Measurements from ENCODE around the gene HEBP2.

Gene HEBP2

DNA sequence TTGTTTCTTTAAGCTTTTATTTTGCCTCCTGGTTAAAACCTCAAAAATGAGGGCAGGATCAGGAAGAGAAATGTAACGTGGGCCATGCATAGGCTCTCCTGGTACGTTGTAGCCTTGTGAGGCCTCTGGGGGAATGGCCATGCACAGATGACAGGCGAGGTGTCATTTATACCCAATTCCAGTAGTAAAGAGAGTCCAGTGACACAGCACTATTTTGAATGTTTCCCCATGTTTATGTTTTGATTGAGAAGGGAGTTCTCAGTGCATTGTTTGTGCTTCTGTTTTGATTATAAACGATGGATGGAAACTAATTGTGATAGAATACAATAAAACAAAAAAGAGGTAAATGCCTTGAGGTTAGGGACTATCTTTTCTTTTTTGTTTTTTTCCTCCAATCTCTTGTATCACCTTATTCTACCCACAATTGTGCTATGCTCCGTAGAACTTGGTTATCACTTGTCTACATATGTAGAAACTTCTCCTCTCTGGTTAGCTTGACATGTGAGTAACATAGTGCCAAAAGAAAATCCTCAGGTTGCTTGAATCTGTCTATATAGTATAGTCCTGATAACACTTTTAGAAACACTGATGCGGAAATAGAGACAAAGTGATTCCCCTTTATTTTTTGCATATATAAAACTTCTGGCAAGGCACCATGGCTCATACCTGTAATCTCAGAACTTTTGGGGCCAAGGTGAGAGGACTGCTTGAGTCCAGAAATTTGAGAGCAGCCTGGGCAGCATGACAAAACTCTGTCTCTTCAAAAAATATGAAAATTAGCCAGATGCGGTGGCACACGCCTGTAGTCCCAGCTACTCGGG lies 33.2 kb upstream of the HEBP2 start:
- no peak for DNase-seq (ENCODE audit: low spot score)
- H3K14ac ChIP-seq (ENCODE audit: low read length): no peak overlapping the region
- no peak overlapping the region for H2BK15ac ChIP-seq (ENCODE audit: low read length)
- WGBS, 2 donors (ENCODE audit: extremely low coverage in 2 of 2, insufficient read length in 2 of 2, insufficient replicate concordance in 1 of 2): no CpG with 5 or more reads among the region's 9 CpGs
- no peak overlapping the region for H3K4me3 ChIP-seq (ENCODE audit: low read length in 2 of 2)
- H3K36me3 ChIP-seq (replicated peaks in 1 of 2; ENCODE audit: control insufficient read depth in 2 of 2, insufficient read depth in 2 of 2, low read length in 2 of 2): no peaks in the 10 kb centered on the region
- no peak overlapping the region for H3K9ac ChIP-seq (ENCODE audit: low read depth, low read length, poor library complexity)
- no peak overlapping the region for H4K91ac ChIP-seq (ENCODE audit: low read depth, low read length, poor library complexity)
- H3K4ac ChIP-seq (ENCODE audit: low read length): no peak overlapping the region
- no peaks in the 10 kb centered on the region for H3K27me3 ChIP-seq (ENCODE audit: control insufficient read depth in 3 of 3, insufficient read depth in 3 of 3, low read depth in 1 of 3, low read length in 3 of 3)
- no peak overlapping the region for H2BK120ac ChIP-seq (ENCODE audit: low read depth, low read length)
- H3K9me3 ChIP-seq (replicated peaks in 1 of 2; ENCODE audit: control insufficient read depth in 2 of 2, insufficient read depth in 1 of 2, low read depth in 1 of 2, low read length in 2 of 2): no peaks in the 10 kb centered on the region
- H2AK5ac ChIP-seq (ENCODE audit: low read depth, low read length): no peak overlapping the region
- no peak overlapping the region for H2AFZ ChIP-seq (ENCODE audit: low read length)
- no peaks in the 10 kb centered on the region for H3K4me1 ChIP-seq (ENCODE audit: control insufficient read depth in 2 of 2, insufficient read depth in 1 of 2, low read depth in 1 of 2, low read length in 2 of 2)
- H3K23ac ChIP-seq (ENCODE audit: low read depth, low read length, poor library complexity): no peak overlapping the region
- no peak overlapping the region for H2BK5ac ChIP-seq (ENCODE audit: low read length)
- H3K79me1 ChIP-seq (ENCODE audit: low read depth, low read length): no peaks in the 10 kb centered on the region
- H4K8ac ChIP-seq (ENCODE audit: low read depth, low read length): no peak overlapping the region
- no peak overlapping the region for H3K18ac ChIP-seq (ENCODE audit: low read length)
- H3K27ac ChIP-seq (replicated peaks; ENCODE audit: low read length): no peak overlapping the region
- H2BK12ac ChIP-seq (ENCODE audit: low read length): no peak overlapping the region
- no peak overlapping the region for H3K4me2 ChIP-seq (ENCODE audit: insufficient read depth, low read length, poor library complexity, severe bottlenecking)

DNA sequence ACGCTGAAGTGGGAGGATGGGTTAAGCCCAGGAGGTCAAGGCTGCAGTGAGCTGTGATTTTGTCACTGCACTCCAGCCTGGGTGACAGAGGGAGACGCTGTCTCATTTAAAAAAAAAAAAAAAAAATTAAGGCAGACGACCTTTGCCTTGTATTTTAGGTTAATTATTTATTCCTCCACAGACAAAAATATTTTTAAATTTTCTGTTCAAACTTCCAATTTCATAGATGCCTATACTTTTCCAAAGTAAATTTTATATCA lies 32.6 kb upstream of the HEBP2 start:
- Histone ChIP-seq H3K14ac (ENCODE audit: low read length) (no peak overlapping the region), H3K18ac (ENCODE audit: low read length) (no peak overlapping the region), H3K23ac (ENCODE audit: low read depth, low read length, poor library complexity) (no peak overlapping the region), H2BK5ac (ENCODE audit: low read length) (no peak overlapping the region), H3K79me1 (ENCODE audit: low read depth, low read length) (no peaks in the 10 kb centered on the region), H2BK12ac (ENCODE audit: low read length) (no peak overlapping the region), H2AK5ac (ENCODE audit: low read depth, low read length) (no peak overlapping the region), H3K9me3 (replicated peaks in 1 of 2; ENCODE audit: control insufficient read depth in 2 of 2, insufficient read depth in 1 of 2, low read depth in 1 of 2, low read length in 2 of 2) (no peaks in the 10 kb centered on the region), H3K4me3 (ENCODE audit: low read length in 2 of 2) (no peak overlapping the region), H3K4me2 (ENCODE audit: insufficient read depth, low read length, poor library complexity, severe bottlenecking) (no peak overlapping the region), H4K91ac (ENCODE audit: low read depth, low read length, poor library complexity) (no peak overlapping the region), H3K27me3 (ENCODE audit: control insufficient read depth in 3 of 3, insufficient read depth in 3 of 3, low read depth in 1 of 3, low read length in 3 of 3) (no peaks in the 10 kb centered on the region), H3K9ac (ENCODE audit: low read depth, low read length, poor library complexity) (no peak overlapping the region), H3K36me3 (replicated peaks in 1 of 2; ENCODE audit: control insufficient read depth in 2 of 2, insufficient read depth in 2 of 2, low read length in 2 of 2) (no peaks in the 10 kb centered on the region), H4K8ac (ENCODE audit: low read depth, low read length) (no peak overlapping the region), H3K27ac (replicated peaks; ENCODE audit: low read length) (no peak overlapping the region), H3K4ac (ENCODE audit: low read length) (no peak overlapping the region), H2BK120ac (ENCODE audit: low read depth, low read length) (no peak overlapping the region), H2BK15ac (ENCODE audit: low read length) (no peak overlapping the region), H3K4me1 (ENCODE audit: control insufficient read depth in 2 of 2, insufficient read depth in 1 of 2, low read depth in 1 of 2, low read length in 2 of 2) (no peaks in the 10 kb centered on the region), H2AFZ (ENCODE audit: low read length) (no peak overlapping the region)
- no CpG with 5 or more reads among the region's 3 CpGs for WGBS, 2 donors (ENCODE audit: extremely low coverage in 2 of 2, insufficient read length in 2 of 2, insufficient replicate concordance in 1 of 2)
- no peak for DNase-seq (ENCODE audit: low spot score)

DNA sequence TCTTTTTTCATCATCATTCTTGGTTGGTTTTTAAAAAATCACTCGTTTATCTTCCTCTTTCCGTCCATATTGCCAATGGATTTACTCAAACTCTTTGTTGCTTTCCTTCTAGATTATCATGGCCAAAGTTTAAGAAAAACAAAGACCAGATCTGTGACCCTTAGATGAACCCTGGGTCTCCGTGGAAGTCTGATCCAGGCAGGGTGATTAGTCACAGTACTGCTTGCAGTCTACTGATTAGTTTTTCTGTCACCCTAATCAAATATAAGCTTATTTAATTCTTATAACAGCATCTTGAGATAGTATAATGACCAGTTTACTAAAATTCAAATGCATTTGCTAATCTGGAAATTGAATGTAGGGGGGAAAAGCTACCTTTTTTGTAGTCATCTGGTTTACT lies 32.3 kb upstream of the HEBP2 start:
- Histone ChIP-seq H2BK12ac (ENCODE audit: low read length) (no peak overlapping the region), H3K4ac (ENCODE audit: low read length) (no peak overlapping the region), H3K36me3 (replicated peaks in 1 of 2; ENCODE audit: control insufficient read depth in 2 of 2, insufficient read depth in 2 of 2, low read length in 2 of 2) (no peaks in the 10 kb centered on the region), H3K23ac (ENCODE audit: low read depth, low read length, poor library complexity) (no peak overlapping the region), H3K4me3 (ENCODE audit: low read length in 2 of 2) (no peak overlapping the region), H4K8ac (ENCODE audit: low read depth, low read length) (no peak overlapping the region), H2BK15ac (ENCODE audit: low read length) (no peak overlapping the region), H3K18ac (ENCODE audit: low read length) (no peak overlapping the region), H3K14ac (ENCODE audit: low read length) (no peak overlapping the region), H2BK120ac (ENCODE audit: low read depth, low read length) (no peak overlapping the region), H4K91ac (ENCODE audit: low read depth, low read length, poor library complexity) (no peak overlapping the region), H3K79me1 (ENCODE audit: low read depth, low read length) (no peaks in the 10 kb centered on the region), H3K9ac (ENCODE audit: low read depth, low read length, poor library complexity) (no peak overlapping the region), H3K4me2 (ENCODE audit: insufficient read depth, low read length, poor library complexity, severe bottlenecking) (no peak overlapping the region), H2AFZ (ENCODE audit: low read length) (no peak overlapping the region), H2AK5ac (ENCODE audit: low read depth, low read length) (no peak overlapping the region), H2BK5ac (ENCODE audit: low read length) (no peak overlapping the region), H3K4me1 (ENCODE audit: control insufficient read depth in 2 of 2, insufficient read depth in 1 of 2, low read depth in 1 of 2, low read length in 2 of 2) (no peaks in the 10 kb centered on the region), H3K9me3 (replicated peaks in 1 of 2; ENCODE audit: control insufficient read depth in 2 of 2, insufficient read depth in 1 of 2, low read depth in 1 of 2, low read length in 2 of 2) (no peaks in the 10 kb centered on the region), H3K27ac (replicated peaks; ENCODE audit: low read length) (no peak overlapping the region), H3K27me3 (ENCODE audit: control insufficient read depth in 3 of 3, insufficient read depth in 3 of 3, low read depth in 1 of 3, low read length in 3 of 3) (peaks cover 0 to 1% (median 0%) of the 10 kb centered on the region in 3 experiments)
- 100% methylated on average over 1 to 2 of the region's 3 CpGs for WGBS, 2 donors (ENCODE audit: extremely low coverage in 2 of 2, insufficient read length in 2 of 2, insufficient replicate concordance in 1 of 2)
- DNase-seq (ENCODE audit: low spot score): no peak

DNA sequence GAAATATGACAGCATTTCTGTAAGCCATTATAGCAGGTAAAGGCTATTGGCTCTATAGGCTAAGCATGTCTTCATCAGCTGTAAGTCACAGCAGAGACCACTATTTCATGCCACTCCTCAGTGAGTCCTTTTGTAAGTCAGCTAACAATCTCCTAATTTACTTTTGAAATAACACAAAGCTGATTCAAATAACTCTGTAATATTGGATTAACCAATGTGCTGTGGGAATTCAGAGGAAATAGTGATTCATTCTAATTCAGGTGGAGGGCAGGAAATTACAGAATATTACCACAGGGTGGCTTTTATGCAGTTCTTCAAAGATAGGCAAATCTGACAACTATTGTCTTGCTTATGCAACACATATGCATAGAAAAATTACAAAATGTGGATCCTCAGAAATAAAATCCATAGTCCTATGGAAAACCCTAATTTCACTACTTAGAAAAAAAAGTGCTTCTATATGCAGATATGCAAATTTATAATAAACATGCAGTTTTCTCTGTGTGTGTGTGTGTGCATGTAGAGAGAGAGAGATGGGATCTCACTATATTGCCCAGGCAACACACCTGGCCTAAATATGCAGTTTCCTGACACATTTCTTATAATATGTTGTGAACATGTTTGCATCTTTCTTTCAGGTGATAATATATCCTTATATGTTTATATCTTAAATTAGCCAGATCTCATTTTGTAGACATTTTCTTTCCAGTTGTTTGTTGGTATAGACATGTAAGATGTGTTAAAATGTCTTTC lies 31.1 kb upstream of the HEBP2 start:
- Histone ChIP-seq H4K8ac (ENCODE audit: low read depth, low read length) (no peak overlapping the region), H3K9me3 (replicated peaks in 1 of 2; ENCODE audit: control insufficient read depth in 2 of 2, insufficient read depth in 1 of 2, low read depth in 1 of 2, low read length in 2 of 2) (no peaks in the 10 kb centered on the region), H4K91ac (ENCODE audit: low read depth, low read length, poor library complexity) (no peak overlapping the region), H2AFZ (ENCODE audit: low read length) (no peak overlapping the region), H3K14ac (ENCODE audit: low read length) (no peak overlapping the region), H3K27me3 (ENCODE audit: control insufficient read depth in 3 of 3, insufficient read depth in 3 of 3, low read depth in 1 of 3, low read length in 3 of 3) (peaks cover 0 to 4% (median 0%) of the 10 kb centered on the region in 3 experiments), H3K4me1 (ENCODE audit: control insufficient read depth in 2 of 2, insufficient read depth in 1 of 2, low read depth in 1 of 2, low read length in 2 of 2) (no peaks in the 10 kb centered on the region), H2AK5ac (ENCODE audit: low read depth, low read length) (no peak overlapping the region), H3K79me1 (ENCODE audit: low read depth, low read length) (no peaks in the 10 kb centered on the region), H2BK5ac (ENCODE audit: low read length) (no peak overlapping the region), H3K18ac (ENCODE audit: low read length) (no peak overlapping the region), H3K27ac (replicated peaks; ENCODE audit: low read length) (no peak overlapping the region), H3K4me3 (ENCODE audit: low read length in 2 of 2) (no peak overlapping the region), H3K23ac (ENCODE audit: low read depth, low read length, poor library complexity) (no peak overlapping the region), H3K36me3 (replicated peaks in 1 of 2; ENCODE audit: control insufficient read depth in 2 of 2, insufficient read depth in 2 of 2, low read length in 2 of 2) (no peaks in the 10 kb centered on the region), H2BK120ac (ENCODE audit: low read depth, low read length) (no peak overlapping the region), H3K4ac (ENCODE audit: low read length) (no peak overlapping the region), H3K4me2 (ENCODE audit: insufficient read depth, low read length, poor library complexity, severe bottlenecking) (no peak overlapping the region), H2BK12ac (ENCODE audit: low read length) (no peak overlapping the region), H2BK15ac (ENCODE audit: low read length) (no peak overlapping the region), H3K9ac (ENCODE audit: low read depth, low read length, poor library complexity) (no peak overlapping the region)
- DNase-seq (ENCODE audit: low spot score): no peak
